GM19239 (cell line): ENCODE results near the gene FOXI2.

ENCODE experiments used
- DNase-seq: peaks from one replicate; pipeline ENCODE4 v3.0.0; 2011; ENCODE audit warnings: low spot score; ENCODE audit not compliant: insufficient read length
- FAIRE-seq: peaks from 2 replicates; lab custom pipeline; 2011; peaks lifted over from hg19 to GRCh38; lab: Jason Lieb, UNC

The FOXI2 gene

DNA sequence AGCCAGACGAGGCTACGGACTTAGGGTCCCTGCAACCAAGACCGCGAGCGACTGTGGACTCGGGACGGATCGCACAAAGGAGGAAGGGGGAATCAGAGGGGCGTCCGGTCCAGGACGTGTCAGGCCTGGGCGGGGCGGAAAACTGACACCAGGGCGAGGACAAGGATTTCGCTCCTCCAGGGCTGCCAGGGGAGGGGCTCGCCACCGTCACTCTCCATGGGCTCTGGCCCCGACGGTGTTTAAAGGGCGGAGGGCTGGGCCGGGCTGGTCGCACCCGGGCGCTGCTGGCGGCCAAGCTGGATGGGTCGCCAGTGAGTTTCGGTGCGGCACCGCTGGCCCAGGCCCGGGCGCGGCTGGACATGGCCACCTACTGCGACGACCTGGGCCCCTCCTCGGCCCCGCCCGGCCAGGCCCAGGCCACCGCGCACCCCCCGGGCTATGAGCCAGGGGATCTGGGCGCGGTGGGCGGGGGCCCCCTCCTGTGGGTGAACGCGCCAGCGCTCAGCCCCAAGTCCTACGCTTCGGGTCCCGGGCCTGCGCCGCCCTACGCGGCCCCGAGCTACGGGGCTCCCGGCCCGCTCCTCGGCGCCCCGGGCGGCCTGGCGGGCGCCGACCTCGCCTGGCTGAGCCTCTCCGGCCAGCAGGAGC, at the start of gene FOXI2:
Gene FOXI2 (plus strand): TSS at position 271 of the 648 bp plus-strand sequence. CDS start 89 bp downstream, at position 360.
- DNase-seq (no peak), FAIRE-seq (no peak)

DNA sequence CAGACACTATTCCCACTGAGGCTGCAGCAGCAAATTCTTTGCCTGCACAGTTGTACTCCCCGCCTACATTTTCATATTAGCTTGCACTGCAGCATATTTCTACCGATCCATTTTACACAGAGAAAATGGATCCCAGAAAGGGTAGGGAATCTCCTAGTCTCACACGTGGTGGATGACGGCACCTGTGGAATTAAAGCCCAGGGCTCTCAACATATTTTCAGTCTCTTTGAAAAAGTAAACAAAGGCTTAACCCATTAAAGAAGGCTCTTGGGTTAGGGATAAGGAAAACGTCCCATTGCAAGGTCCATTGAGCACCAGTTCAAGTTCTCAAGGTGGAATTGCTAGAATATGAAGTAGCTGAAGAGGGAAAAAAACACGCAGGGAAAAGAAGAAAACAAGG, 49.4 kb upstream of the FOXI2 start:
- no peak for DNase-seq
- FAIRE-seq: no peak

DNA sequence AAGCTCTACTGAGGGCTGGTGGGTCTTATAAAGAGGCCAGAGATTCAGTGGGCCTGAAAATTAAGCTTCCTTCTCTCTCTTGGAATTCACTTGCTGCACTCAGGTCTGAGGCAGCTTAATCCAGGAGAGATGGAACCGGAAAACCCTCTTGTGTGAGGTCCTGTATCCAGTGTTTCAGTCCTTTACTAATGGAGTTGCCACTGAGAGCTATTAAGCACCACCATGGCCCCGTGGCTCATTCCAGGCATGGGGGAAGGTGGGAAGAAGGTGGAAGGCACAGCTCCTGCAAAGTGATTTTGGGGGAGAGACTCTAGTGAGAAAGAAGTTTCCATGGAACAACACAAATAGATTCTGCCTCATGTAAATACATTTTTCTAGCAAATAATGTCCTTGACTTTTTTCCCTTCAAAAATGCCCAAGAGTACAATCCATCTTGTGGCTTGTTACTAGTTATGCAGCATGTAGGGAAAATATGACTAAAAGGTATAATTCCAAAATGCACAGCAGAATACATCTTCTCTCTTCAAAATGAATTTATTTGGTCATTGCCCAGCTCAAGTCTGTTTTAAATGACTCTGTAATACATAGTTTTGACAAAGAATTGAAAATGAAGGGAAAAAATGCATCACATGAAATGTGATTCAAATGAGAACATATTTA, 46.7 kb upstream of the FOXI2 start:
- no peak for FAIRE-seq
- DNase-seq: no peak

GRCh38 chr10:127694580-127695193, 42.3 kb upstream of the FOXI2 start:
- DNase-seq: peak; percentile 12
- no peak for FAIRE-seq

GRCh38 chr10:127695431-127695830, 41.6 kb upstream of the FOXI2 start:
- FAIRE-seq (no peak), DNase-seq (no peak)

DNA sequence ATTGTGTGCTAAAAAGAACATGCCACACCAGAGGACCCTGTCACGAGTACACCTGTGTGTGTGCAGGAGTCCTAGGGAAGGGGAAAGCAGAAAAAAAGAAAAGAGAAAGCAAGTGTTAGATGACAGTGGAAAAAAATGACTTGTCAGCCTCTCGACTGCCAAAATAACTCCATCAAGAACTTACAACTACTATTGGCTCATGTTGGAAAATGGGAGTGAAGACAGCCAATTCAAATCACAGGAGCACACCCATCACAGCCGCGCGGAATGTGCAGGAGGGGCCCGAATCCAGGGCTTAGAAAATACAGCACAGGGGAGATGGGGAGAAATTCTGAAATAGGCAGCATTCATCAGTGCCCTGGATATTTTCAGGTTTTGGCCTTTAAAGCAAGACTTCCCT, 38.1 kb upstream of the FOXI2 start:
- DNase-seq (no peak), FAIRE-seq (no peak)

GRCh38 chr10:127699311-127699710, 37.7 kb upstream of the FOXI2 start:
- no peak for FAIRE-seq

DNA sequence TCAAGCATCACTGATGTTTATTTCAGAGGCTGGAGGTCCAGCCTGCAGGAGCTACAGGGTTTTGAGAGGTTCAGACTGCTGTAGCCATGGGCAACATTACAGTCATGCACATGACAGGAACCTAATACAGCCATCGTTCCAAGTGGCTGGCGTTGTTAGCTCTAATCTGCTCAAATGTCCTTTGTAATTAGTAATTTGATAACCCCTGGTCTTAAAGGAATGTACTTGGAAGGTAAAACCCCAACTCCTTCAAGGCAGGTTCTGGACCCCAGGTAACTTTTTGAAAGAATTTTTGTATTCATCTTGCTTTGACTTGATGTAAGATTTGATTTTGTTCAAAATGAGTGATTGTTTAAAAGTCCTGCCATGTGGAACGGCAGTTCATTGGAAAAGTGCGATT, 34.7 kb upstream of the FOXI2 start:
- DNase-seq: no peak
- FAIRE-seq: no peak

More at GRCh38 chr10:127699311-127699710, 37.7 kb upstream of the FOXI2 start:
- DNase-seq: no peak

- DNase-seq (no peak), FAIRE-seq (no peak)
Measured at GRCh38 chr10:127715249-127715648, 21.7 kb upstream of the FOXI2 start.

DNA sequence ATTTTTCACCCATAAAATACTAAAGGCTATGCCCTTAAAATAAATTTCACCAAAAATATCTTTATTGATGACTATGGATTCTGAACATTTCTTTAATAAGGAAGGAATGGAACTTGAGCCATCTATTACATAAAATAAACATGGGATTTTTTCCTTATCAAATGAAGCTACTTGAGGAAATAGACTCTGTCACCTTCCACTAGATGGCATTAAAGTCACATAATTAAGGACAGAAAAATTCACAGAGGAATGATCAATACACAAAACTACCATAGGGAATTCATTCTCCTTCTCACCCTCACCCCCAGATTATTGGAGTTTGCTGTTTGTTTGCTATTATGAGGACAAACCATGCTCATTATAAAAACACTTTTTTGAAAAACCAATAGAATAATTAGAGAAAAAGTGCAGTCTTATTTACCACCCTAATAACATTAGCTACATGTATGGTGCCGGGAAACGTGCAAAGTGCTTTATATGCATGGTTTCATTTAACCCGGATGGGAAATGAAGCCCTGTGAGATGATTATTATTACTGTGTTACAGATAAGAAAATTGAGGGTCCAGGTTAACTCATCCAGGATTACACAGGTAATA, 21.1 kb upstream of the FOXI2 start:
- peak; percentile 52 for FAIRE-seq
- no peak for DNase-seq

GRCh38 chr10:127720142-127720541, 16.8 kb upstream of the FOXI2 start:
- no peak for FAIRE-seq
- no peak for DNase-seq

DNA sequence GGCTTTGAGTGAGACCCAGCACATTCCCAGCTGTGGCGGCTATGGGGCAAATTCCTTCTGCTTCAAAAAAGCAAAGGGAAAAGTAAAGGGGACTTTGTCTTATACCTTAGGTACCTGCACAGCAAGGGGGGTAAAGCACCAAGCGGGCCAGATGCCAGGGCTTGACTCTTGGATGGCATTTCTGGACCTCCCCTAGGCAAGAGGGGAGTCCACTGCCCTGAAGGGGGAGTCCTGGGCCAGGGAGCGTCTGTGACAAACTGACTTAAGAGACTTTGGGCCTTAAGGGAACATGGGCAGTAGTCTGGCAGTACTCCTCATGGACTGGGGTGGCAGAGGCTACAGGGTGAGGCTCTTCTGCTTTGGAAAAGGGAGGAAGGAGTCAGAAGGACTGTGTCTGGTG, 16.1 kb upstream of the FOXI2 start:
- DNase-seq: no peak
- no peak for FAIRE-seq

DNA sequence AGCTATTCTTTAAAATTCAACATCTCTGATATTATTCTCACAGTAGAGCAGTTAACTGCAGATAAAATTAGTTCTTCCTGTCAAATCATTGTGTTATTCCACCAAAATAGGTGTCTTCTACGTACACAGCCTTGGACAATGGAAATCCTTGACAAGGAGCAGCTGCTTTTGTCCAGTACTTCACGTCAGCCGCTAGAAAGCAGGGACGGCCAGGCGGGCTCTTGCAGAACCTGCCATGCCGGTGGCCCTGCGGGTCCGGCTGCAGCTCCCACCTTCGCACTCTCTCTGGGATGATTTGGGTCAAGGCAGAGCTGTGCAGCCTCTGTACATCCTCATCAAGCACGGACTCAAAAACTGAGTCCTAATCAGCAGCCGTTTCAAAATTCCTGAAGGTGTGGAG, 2.2 kb upstream of the FOXI2 start:
- DNase-seq (no peak), FAIRE-seq (no peak)

DNA sequence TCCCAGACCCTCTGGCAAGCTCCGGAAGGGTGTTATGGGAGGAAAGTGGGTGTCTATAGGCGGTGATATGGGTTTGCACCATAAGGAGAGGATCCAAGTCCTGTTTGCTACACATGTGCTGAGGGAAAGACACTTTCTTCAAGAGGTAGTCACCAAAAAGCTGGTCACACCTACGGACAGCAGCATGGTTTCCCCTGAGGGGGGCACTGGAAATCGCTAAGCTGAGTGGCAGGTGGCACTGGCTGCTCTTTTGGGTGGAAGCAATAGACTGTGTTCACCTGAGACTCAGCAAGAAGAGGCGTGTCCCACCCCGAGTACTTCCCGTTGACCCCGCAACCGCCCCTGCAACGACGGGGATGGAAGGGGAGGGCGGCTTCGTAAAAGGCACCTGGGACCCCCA, 1.8 kb upstream of the FOXI2 start:
- DNase-seq: no peak
- FAIRE-seq: no peak

GRCh38 chr10:127735723-127736221, 1.2 kb upstream of the FOXI2 start:
- DNase-seq (no peak), FAIRE-seq (no peak)

DNA sequence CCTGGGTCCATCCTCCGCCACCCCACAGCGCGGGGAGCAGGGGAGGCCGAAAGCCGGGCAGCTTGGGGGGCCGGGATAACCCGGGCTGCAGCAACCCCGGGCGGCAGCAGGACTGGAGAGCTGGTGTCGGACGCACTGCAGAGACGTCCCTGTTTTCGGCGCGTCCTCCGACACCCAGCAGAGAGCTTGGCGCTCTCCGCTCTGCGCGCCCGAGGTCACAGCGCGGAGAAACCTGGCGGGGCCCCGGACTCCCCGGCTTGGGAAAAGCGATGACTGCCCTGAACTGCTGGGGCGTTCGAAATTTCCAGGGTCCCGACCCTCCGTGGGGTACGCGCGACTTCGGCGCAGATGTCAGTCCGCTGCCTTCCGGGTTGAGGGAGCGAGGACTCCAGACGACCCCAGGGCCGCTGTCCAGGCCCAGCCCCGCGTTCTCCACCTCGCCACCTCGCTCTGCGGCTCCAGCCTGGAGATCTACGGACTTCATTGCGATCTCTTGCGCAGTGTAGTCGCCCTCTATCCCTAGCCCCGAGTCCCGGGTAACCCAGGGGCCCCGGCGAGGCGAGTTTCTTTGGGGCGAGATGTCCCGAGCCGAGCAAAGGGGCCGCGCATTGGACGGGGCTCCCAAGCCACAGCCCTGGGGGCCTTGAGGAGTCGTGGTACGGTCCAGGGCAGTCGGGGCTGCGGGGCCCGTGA, 617 bp upstream of the FOXI2 start:
- no peak for DNase-seq
- FAIRE-seq: no peak

- FAIRE-seq: no peak
- no peak for DNase-seq
Measured at GRCh38 chr10:127737563-127738511, 852 bp downstream of the FOXI2 start.

GRCh38 chr10:127738512-127739424, 1.8 kb downstream of the FOXI2 start:
- DNase-seq: no peak
- no peak for FAIRE-seq
